RWPE1 (cell line): Measurements from ENCODE around the gene EEF1A2.

Experiments
- CTCF ChIA-PET: fragments of 350-600 bp; sonication (Branson Sonifier 250); formaldehyde crosslinking; extraction: SDS; loops from one replicate; lab custom pipeline; 2021; lab: Yijun Ruan, JAX
- POLR2A ChIA-PET: fragments of 400-600 bp; formaldehyde crosslinking; extraction: SDS; loops from one replicate; lab custom pipeline; 2020; ENCODE audit warnings: antibody characterized with exemption; ENCODE audit not compliant: low non-redundant PET; lab: Yijun Ruan, JAX
- DNase-seq: peaks from one replicate; pipeline ENCODE4 v3.0.0; 2012; ENCODE audit warnings: low spot score
- H3K27ac ChIP-seq: fragments of 450-650 bp; 2 replicates; pipeline ENCODE4 v1.5.1; 2017
- TF ChIP-seq, protein P1 (sequence below): fragments of 450-650 bp; conservative IDR thresholded peaks from 2 replicates; pipeline ENCODE4 v1.5.1; 2017; ENCODE audit warnings: low read depth, mild to moderate bottlenecking

EEF1A2 gene

DNA sequence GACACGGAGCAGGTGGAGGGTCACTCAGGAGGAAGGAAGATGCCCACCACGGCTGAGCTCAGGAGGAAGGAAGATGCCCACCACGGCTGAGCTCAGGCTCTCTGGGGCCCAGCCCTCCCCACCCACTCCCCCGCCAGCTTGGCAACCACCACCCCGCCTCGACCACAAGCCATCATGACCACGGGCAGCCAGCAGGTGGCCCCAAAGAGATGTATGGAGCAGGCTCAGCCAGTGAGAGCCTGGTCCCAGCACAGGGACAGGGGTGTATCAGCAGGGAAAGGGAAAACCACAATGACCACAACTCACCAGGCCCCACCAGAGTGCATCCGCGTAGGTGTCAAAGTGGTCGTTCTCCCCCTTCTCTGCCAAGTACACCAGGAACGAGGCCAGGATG, 56.8 kb downstream of the EEF1A2 start:
- DNase-seq, result peak; percentile 60
- ChIA-PET POLR2A (interaction anchor here (0.5 to 1.1 kb wide), 3 partner anchors 41 to 102 kb away, joined by 4 to 6 read pairs (median 4); partner anchors contain the start of gene PPDPF), CTCF (interaction anchor here (0.6 to 1.6 kb wide), 17 partner anchors 10 to 729 kb away, joined by 3 to 8 read pairs (median 3); partner anchors contain the start of gene PPDPF)
- TF ChIP-seq, protein P1, sequence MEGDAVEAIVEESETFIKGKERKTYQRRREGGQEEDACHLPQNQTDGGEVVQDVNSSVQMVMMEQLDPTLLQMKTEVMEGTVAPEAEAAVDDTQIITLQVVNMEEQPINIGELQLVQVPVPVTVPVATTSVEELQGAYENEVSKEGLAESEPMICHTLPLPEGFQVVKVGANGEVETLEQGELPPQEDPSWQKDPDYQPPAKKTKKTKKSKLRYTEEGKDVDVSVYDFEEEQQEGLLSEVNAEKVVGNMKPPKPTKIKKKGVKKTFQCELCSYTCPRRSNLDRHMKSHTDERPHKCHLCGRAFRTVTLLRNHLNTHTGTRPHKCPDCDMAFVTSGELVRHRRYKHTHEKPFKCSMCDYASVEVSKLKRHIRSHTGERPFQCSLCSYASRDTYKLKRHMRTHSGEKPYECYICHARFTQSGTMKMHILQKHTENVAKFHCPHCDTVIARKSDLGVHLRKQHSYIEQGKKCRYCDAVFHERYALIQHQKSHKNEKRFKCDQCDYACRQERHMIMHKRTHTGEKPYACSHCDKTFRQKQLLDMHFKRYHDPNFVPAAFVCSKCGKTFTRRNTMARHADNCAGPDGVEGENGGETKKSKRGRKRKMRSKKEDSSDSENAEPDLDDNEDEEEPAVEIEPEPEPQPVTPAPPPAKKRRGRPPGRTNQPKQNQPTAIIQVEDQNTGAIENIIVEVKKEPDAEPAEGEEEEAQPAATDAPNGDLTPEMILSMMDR, result 0 out of 2 replicates have a peak, but pooled peaks have one; percentile 21
- no peak overlapping the region for H3K27ac ChIP-seq

DNA sequence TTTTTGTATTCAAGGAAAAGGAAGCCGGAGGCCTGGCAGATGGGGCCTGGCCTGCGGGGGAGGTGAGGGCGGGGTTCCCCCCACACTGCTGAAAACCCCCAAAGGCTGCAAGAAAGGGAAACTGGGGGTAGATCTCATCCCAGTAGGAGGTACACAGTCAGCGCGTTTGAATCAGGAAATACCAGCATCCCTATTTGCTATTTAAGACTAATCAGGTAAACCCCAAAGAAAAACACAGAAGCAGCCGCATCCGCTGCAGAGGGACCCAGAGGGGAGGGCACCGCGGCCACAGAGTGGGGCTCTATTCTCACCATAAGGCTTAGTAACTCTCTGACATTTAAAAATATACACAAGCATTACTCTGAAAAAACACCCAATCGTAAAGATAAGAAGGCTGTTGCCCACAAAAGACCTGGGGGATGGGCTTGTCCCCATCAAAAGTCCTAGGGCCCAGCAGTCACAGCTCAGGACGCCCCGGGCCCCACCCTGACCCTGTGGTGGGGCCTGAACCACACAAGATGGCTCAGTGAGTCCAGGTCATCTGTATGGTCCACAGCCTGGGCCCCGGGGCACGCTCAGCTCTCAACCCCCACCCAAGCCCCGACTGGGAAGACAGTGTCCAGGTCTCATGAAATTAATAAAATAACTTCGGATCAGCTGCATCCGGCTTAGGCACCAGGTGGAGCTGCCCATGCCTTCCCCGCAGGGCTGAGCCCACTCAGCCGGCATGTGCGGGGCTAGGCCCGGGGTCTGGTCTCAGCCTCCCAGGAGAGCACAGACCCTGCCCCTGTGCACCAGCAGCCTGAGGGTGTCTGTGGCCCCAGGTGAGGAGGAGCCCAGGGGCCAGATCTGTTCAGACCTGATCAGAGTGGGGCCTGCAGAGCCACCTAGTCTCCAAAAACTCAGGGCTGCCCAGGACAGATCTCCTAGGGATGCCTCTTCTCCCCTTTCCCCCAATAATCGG, 57.5 kb downstream of the EEF1A2 start:
- ChIA-PET POLR2A (interaction anchor here (0.5 to 1.1 kb wide), 3 partner anchors 42 to 102 kb away, joined by 4 to 6 read pairs (median 4); partner anchors contain the start of gene PPDPF), CTCF (interaction anchor here (0.6 to 1.6 kb wide), 17 partner anchors 10 to 730 kb away, joined by 3 to 8 read pairs (median 3); partner anchors contain the start of gene PPDPF)
- no peak for DNase-seq
- TF ChIP-seq, protein P1, result no peak
- H3K27ac ChIP-seq, result no peak overlapping the region

DNA sequence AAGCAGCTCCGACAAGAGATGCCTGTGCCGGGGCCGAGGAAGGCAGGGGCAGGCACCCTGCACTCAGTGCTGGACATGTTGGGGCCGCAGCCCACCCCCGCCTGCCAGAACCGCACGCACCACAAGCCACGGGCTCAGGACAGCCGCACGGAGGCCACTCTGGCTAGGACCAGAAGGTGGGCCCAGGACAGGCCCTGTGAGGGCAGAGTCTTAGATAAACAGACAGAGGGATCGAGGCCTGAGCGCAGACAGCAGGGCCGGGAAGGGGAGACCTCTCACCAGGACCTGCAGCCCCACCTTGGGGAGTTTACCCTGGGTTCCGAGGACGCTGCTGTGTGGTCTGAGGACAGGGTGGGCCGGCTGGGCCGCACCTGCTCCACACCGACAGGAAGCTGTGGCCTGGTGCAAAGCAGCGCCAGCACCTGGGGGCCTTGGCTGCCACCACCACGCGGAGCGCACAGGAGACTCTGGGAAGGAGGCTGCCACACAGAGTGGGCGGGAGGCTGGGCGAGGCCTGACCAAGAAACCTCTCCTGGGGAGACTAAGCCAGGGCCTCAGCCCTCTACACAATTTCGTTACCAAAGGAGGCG, 58.4 kb downstream of the EEF1A2 start:
- no peak for DNase-seq
- TF ChIP-seq, protein P1, result no peak
- CTCF ChIA-PET, result no interaction called here
- H3K27ac ChIP-seq, result no peak overlapping the region
- POLR2A ChIA-PET, result no interaction called here

DNA sequence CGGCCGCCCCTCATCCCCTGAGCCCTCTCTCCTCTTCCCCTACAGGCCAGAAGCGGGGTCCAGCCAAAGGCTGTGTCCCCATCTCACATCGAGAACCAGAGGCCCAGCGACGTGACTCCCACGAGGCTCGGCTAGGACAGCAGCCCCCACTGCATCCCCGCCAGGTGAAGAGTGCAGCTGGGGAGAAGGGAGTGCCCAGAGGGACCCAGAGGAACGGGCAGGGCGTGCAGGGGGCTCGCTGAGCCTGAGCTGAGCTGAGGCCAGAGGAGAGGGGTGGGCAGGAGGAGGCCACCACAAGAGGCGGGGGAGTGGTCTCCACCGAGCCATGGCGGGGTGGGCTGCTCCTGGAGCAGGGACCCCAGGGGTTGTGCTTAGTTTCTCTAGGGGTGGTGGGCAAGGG, 59.0 kb downstream of the EEF1A2 start:
- DNase-seq, result no peak
- CTCF ChIA-PET, result no interaction called here
- H3K27ac ChIP-seq, result no peak overlapping the region
- POLR2A ChIA-PET, result no interaction called here
- TF ChIP-seq, protein P1, result no peak

DNA sequence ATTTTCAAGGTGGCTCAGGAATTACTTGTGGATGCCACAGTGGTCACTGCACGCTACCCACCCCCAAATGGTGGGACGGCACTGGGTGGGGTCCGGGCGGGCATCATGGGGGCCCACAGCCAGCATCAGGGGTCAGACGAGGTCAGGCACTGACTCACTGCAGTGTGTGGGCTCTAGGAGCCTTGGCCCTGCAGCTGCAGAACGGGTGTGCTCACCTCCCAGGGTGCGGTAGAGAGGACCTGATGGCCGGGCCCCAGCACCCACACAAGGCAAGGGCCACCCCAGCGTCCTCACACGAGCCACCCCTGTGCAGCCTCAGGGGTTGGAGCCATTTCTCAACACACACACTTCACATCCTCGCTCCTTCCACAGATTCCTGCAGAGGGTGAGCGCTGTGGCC, 60.8 kb downstream of the EEF1A2 start:
- POLR2A ChIA-PET, result no interaction called here
- TF ChIP-seq, protein P1, result no peak
- no peak overlapping the region for H3K27ac ChIP-seq
- CTCF ChIA-PET, result no interaction called here
- no peak for DNase-seq
